Sigmoid colon (tissue), 7 donors: ENCODE measurements around the gene SIK3. TPM values are rescaled to one million over a fixed set of nuclear protein-coding genes. Genes with fewer than 3 reads are reported as not detected.

Source experiments
- DNase-seq: peaks from one replicate; pipeline ENCODE4 v3.0.0-alpha.2; 2019
- H3K27ac ChIP-seq, 4 donors: fragments of 200-600 bp; sonication (generic); one replicate each; pipeline ENCODE4 v1.5.1; 2016 to 2019; ENCODE audit warnings: mild to moderate bottlenecking in 1 of 4
- H3K27me3 ChIP-seq, 3 donors: fragments of 200-600 bp; sonication (generic); one replicate each; pipeline ENCODE4 v1.5.1; 2019; ENCODE audit warnings: mild to moderate bottlenecking in 1 of 3
- H3K36me3 ChIP-seq, 4 donors: fragments of 200-600 bp; sonication (generic); one replicate each; pipeline ENCODE4 v1.5.1; 2016 to 2019
- H3K4me1 ChIP-seq, 4 donors: fragments of 200-600 bp; sonication (generic); one replicate each; pipeline ENCODE4 v1.5.1; 2017 to 2019
- H3K4me3 ChIP-seq, 4 donors: fragments of 200-600 bp; sonication (generic); one replicate each; pipeline ENCODE4 v1.5.1; 2017 to 2019; ENCODE audit warnings: mild to moderate bottlenecking in 2 of 4, moderate library complexity in 1 of 4
- H3K9me3 ChIP-seq, 4 donors: fragments of 200-600 bp in 3 of 4; sonication (generic) in 3 of 4; one replicate each; pipeline versions ENCODE4 v1.5.1 to v1.6.1; 2013 to 2019
- CTCF ChIP-seq, 4 experiments: fragments of 450-650 bp in 3 of 4; fragments of 200-600 bp in 1 of 4; IDR thresholded peaks; one replicate each; pipeline ENCODE4 v1.5.1; 2016 to 2019; ENCODE audit warnings: antibody characterized with exemption in 4 of 4, mild to moderate bottlenecking in 3 of 4, moderate library complexity in 2 of 4
- EP300 ChIP-seq, 4 donors: sonication (generic); formaldehyde crosslinking; IDR thresholded peaks; one replicate each; pipeline ENCODE4 v1.6.1; 2017; ENCODE audit warnings: antibody characterized with exemption in 4 of 4
- POLR2A ChIP-seq, 2 donors: fragments of 450-650 bp; IDR thresholded peaks; one replicate each; pipeline ENCODE4 v1.6.1; 2016; ENCODE audit warnings: antibody characterized with exemption in 2 of 2, mild to moderate bottlenecking in 2 of 2, moderate library complexity in 2 of 2
- POLR2AphosphoS5 ChIP-seq, 4 donors: sonication (generic); formaldehyde crosslinking; IDR thresholded peaks; one replicate each; pipeline ENCODE4 v1.6.1; 2017; ENCODE audit warnings: antibody characterized with exemption in 4 of 4
- WGBS, 2 donors: extraction: QIAGEN DNeasy Blood & Tissue Kit; methylation state at CpG; one replicate each; pipeline ENCODE4 v1.1.7; 2013; 5-methylcytosine and 5-hydroxymethylcytosine counted together
- intact Hi-C: fragments of 100-400 bp; cut with DNase I; formaldehyde crosslinking; loops from one replicate; pipeline ENCODE4 v1.15.1; 2023
- polyA plus RNA-seq, 3 donors: library from polyadenylated mRNA; stranded (reverse); fragments of 200-250 nt; gene quantifications; one replicate each; pipeline ENCODE4 v1.2.3, GENCODE V29; 2013
- total RNA-seq, 4 donors: library from RNA; depleted of rRNA; stranded (reverse); fragments of >200 nt; gene quantifications; one replicate each; pipeline ENCODE4 v1.1.0, GENCODE V29; 2016
- donor health status: healthy with polysubstance abuse.
- donor health status: Bipolar disorder and iron deficiency.
- donor health status: healthy.

The SIK3 gene
- total and polyA plus RNA-seq, 7 donors, result 5.5 to 53.2 (median 35.3) TPM

- Histone ChIP-seq H3K27ac (no peak overlapping the region), H3K4me3 (no peak overlapping the region), H3K9me3 (no peaks in the 10 kb centered on the region), H3K27me3 (no peaks in the 10 kb centered on the region), H3K36me3 (peaks cover 21 to 100% (median 48%) of the 10 kb centered on the region in 4 donors), H3K4me1 (no peaks in the 10 kb centered on the region)
- intact Hi-C loops, result no loop called here
- WGBS, 2 donors, result 96 to 98% methylated on average over 11 of the region's 11 CpGs
- no peak for TF ChIP-seq POLR2A (IDR thresholded peaks at IDR 0.05)
- TF ChIP-seq CTCF (IDR thresholded peaks at IDR 0.05), result no peak
- TF ChIP-seq EP300 (IDR thresholded peaks at IDR 0.05), result no peak
- no peak for TF ChIP-seq POLR2AphosphoS5 (IDR thresholded peaks at IDR 0.05)
- DNase-seq, result no peak
Observed at GRCh38 chr11:116867619-116868018, 230.6 kb downstream of the SIK3 start.

- Histone ChIP-seq H3K4me3 (no peak overlapping the region), H3K4me1 (no peaks in the 10 kb centered on the region), H3K27ac (no peak overlapping the region), H3K27me3 (no peaks in the 10 kb centered on the region), H3K36me3 (peaks cover 26 to 100% (median 49%) of the 10 kb centered on the region in 4 donors), H3K9me3 (no peaks in the 10 kb centered on the region)
- 85 to 94% methylated on average over 6 of the region's 6 CpGs for WGBS, 2 donors
- intact Hi-C loops, result no loop called here
- no peak for DNase-seq
- TF ChIP-seq CTCF (IDR thresholded peaks at IDR 0.05) (no peak), EP300 (IDR thresholded peaks at IDR 0.05) (no peak), POLR2AphosphoS5 (IDR thresholded peaks at IDR 0.05) (no peak), POLR2A (IDR thresholded peaks at IDR 0.05) (no peak)
Observed at GRCh38 chr11:116866804-116867455, 231.3 kb downstream of the SIK3 start.

- Histone ChIP-seq H3K36me3 (peaks cover 26 to 100% (median 56%) of the 10 kb centered on the region in 4 donors), H3K27me3 (no peaks in the 10 kb centered on the region), H3K27ac (no peak overlapping the region), H3K9me3 (no peaks in the 10 kb centered on the region), H3K4me3 (no peak overlapping the region), H3K4me1 (no peaks in the 10 kb centered on the region)
- WGBS, 2 donors, result 65 to 72% methylated on average over 1 of the region's 1 CpG
- DNase-seq, result no peak
- intact Hi-C loops, result no loop called here
- TF ChIP-seq POLR2A (IDR thresholded peaks at IDR 0.05) (no peak), EP300 (IDR thresholded peaks at IDR 0.05) (no peak), CTCF (IDR thresholded peaks at IDR 0.05) (no peak), POLR2AphosphoS5 (IDR thresholded peaks at IDR 0.05) (no peak)
Observed at GRCh38 chr11:116865696-116866095, 232.5 kb downstream of the SIK3 start.

GRCh38 chr11:116864531-116864930, 233.7 kb downstream of the SIK3 start:
- no peaks in the 10 kb centered on the region for H3K9me3 ChIP-seq
- intact Hi-C loops, result no loop called here
- no peaks in the 10 kb centered on the region for H3K27me3 ChIP-seq
- TF ChIP-seq CTCF (IDR thresholded peaks at IDR 0.05) (no peak), EP300 (IDR thresholded peaks at IDR 0.05) (no peak), POLR2AphosphoS5 (IDR thresholded peaks at IDR 0.05) (no peak), POLR2A (IDR thresholded peaks at IDR 0.05) (no peak)
- DNase-seq, result no peak
- H3K4me1 ChIP-seq, result no peaks in the 10 kb centered on the region
- no peak overlapping the region for H3K27ac ChIP-seq
- 96% methylated on average over 5 of the region's 5 CpGs for WGBS, 2 donors
- H3K4me3 ChIP-seq, result no peak overlapping the region
- peaks cover 21 to 100% (median 60%) of the 10 kb centered on the region in 4 donors for H3K36me3 ChIP-seq

- H3K27me3 ChIP-seq, result no peaks in the 10 kb centered on the region
- H3K4me3 ChIP-seq, result no peak overlapping the region
- H3K4me1 ChIP-seq, result no peaks in the 10 kb centered on the region
- H3K27ac ChIP-seq, result no peak overlapping the region
- intact Hi-C loops, result no loop called here
- 94 to 97% methylated on average over 3 of the region's 3 CpGs for WGBS, 2 donors
- no peak for TF ChIP-seq EP300 (IDR thresholded peaks at IDR 0.05)
- TF ChIP-seq POLR2A (IDR thresholded peaks at IDR 0.05), result no peak
- no peak for TF ChIP-seq POLR2AphosphoS5 (IDR thresholded peaks at IDR 0.05)
- TF ChIP-seq CTCF (IDR thresholded peaks at IDR 0.05), result no peak
- no peak for DNase-seq
- H3K36me3 ChIP-seq, result peaks cover 22 to 100% (median 70%) of the 10 kb centered on the region in 4 donors
- no peaks in the 10 kb centered on the region for H3K9me3 ChIP-seq
Observed at GRCh38 chr11:116862951-116863350, 235.3 kb downstream of the SIK3 start.
